HG02870 (cell line): ENCODE measurements around the gene DNASE1L1.

ENCODE experiments used
- ATAC-seq: cut with Tn5 transposase; IDR thresholded peaks from one replicate; pipeline ENCODE4 v1.9.1; 2021; ENCODE audit warnings: mild to moderate bottlenecking, moderate library complexity; ENCODE audit not compliant: unreplicated experiment

Gene DNASE1L1

GRCh38 chrX:154384284-154384892 lies 24.7 kb downstream of the DNASE1L1 start:
- no peak for ATAC-seq

GRCh38 chrX:154383359-154384283 lies 25.4 kb downstream of the DNASE1L1 start:
- ATAC-seq = no peak

GRCh38 chrX:154382483-154383069 lies 26.5 kb downstream of the DNASE1L1 start:
- ATAC-seq = no peak

- no peak for ATAC-seq
Measured at GRCh38 chrX:154381271-154381670, 27.8 kb downstream of the DNASE1L1 start.

- no peak for ATAC-seq
Measured at GRCh38 chrX:154380787-154381186, 28.3 kb downstream of the DNASE1L1 start.

GRCh38 chrX:154380153-154380552 lies 28.9 kb downstream of the DNASE1L1 start:
- no peak for ATAC-seq

GRCh38 chrX:154379569-154379951 lies 29.5 kb downstream of the DNASE1L1 start:
- ATAC-seq = peak; percentile 0

- peak; percentile 81 for ATAC-seq
Measured at GRCh38 chrX:154378799-154379568, 30.1 kb downstream of the DNASE1L1 start, which contains the start of gene EMD. Gene EMD (plus strand): TSS chrX:154379295. CDS start chrX:154379485, 190 bp downstream.

- peak; percentile 2 for ATAC-seq
Measured at GRCh38 chrX:154378059-154378798, 30.8 kb downstream of the DNASE1L1 start.

- ATAC-seq = no peak
Measured at GRCh38 chrX:154376774-154377173, 32.3 kb downstream of the DNASE1L1 start.

GRCh38 chrX:154375156-154375504 lies 33.9 kb downstream of the DNASE1L1 start:
- no peak for ATAC-seq

GRCh38 chrX:154374313-154375155 lies 34.5 kb downstream of the DNASE1L1 start, which contains the start of gene FLNA:
Gene FLNA (minus strand): TSS chrX:154374634. CDS start chrX:154371245, 3,389 bp downstream.
- no peak for ATAC-seq

- no peak for ATAC-seq
Measured at GRCh38 chrX:154373340-154374306, 35.4 kb downstream of the DNASE1L1 start.

GRCh38 chrX:154372612-154373022 lies 36.4 kb downstream of the DNASE1L1 start:
- no peak for ATAC-seq

GRCh38 chrX:154371789-154372300 lies 37.2 kb downstream of the DNASE1L1 start:
- no peak for ATAC-seq

GRCh38 chrX:154371017-154371788 lies 37.9 kb downstream of the DNASE1L1 start:
- peak; percentile 46 for ATAC-seq
